Left ventricle myocardium inferior (tissue), 1 donor: ENCODE measurements around the gene FGF8. TPM values are rescaled to one million over a fixed set of nuclear protein-coding genes. Genes with fewer than 3 reads are reported as not detected.
"Not testable (repeated sequence)": the region's sequence is repeated elsewhere in the genome, so short reads cannot be mapped to it uniquely, and the experiment has no call there.

Experiments
- DNase-seq: peaks from one replicate; pipeline ENCODE4 v3.0.0-alpha.2; 2020
- H3K27ac ChIP-seq: fragments of 200-600 bp; replicated peaks from 2 replicates; pipeline ENCODE4 v1.8.0; 2021
- H3K27me3 ChIP-seq: fragments of 200-600 bp; 2 replicates; pipeline ENCODE4 v1.8.0; 2021; ENCODE audit warnings: low read depth
- H3K36me3 ChIP-seq: fragments of 200-600 bp; 2 replicates; pipeline ENCODE4 v1.8.0; 2021
- H3K4me1 ChIP-seq: fragments of 200-600 bp; 2 replicates; pipeline ENCODE4 v1.8.0; 2021
- H3K4me3 ChIP-seq: fragments of 200-600 bp; 2 replicates; pipeline ENCODE4 v1.8.0; 2021; ENCODE audit warnings: mild to moderate bottlenecking, moderate library complexity
- H3K9me3 ChIP-seq: fragments of 200-600 bp; replicated peaks from 2 replicates; pipeline ENCODE4 v1.8.0; 2021
- CTCF ChIP-seq: fragments of 200-600 bp; IDR thresholded peaks from 2 replicates; pipeline ENCODE4 v1.8.0; 2021; ENCODE audit warnings: antibody characterized with exemption, mild to moderate bottlenecking, borderline replicate concordance
- intact Hi-C: fragments of 100-400 bp; cut with micrococcal nuclease; formaldehyde crosslinking; loops from one replicate; pipeline ENCODE4 v1.11.0; 2022
- total RNA-seq: library from RNA; stranded (reverse); fragmentation: NEBNext Ultra II Directional; extraction: Animal tissue kit (Norgen Biotek cat#: 25700); gene quantifications from one replicate; pipeline ENCODE4 v1.2.1, GENCODE V29; 2021
- donor health status: DM: no; HTN: yes; CAD: no; lungs with severe emphysema.

FGF8 gene
- total RNA-seq, 1 donor from 2014 or later = not detected

- TF ChIP-seq CTCF = no peak
- H3K4me3 ChIP-seq = no peak overlapping the region
- no peak overlapping the region for H3K27ac ChIP-seq
- H3K36me3 ChIP-seq = peaks cover 98% of the 10 kb centered on the region
- H3K4me1 ChIP-seq = peaks cover 31% of the 10 kb centered on the region
- no peak for DNase-seq
- intact Hi-C loops = no loop called here
- no peaks in the 10 kb centered on the region for H3K27me3 ChIP-seq
- no peaks in the 10 kb centered on the region for H3K9me3 ChIP-seq
Measured at GRCh38 chr10:101807158-101807557, 31.2 kb upstream of the FGF8 start.

GRCh38 chr10:101803511-101803910 lies 27.6 kb upstream of the FGF8 start:
- intact Hi-C loops = no loop called here
- Histone ChIP-seq H3K27ac (no peak overlapping the region), H3K4me3 (no peak overlapping the region), H3K4me1 (peaks cover 31% of the 10 kb centered on the region), H3K9me3 (no peaks in the 10 kb centered on the region), H3K27me3 (no peaks in the 10 kb centered on the region), H3K36me3 (peaks cover 98% of the 10 kb centered on the region)
- no peak for DNase-seq
- TF ChIP-seq CTCF = no peak

GRCh38 chr10:101797403-101798059 lies 21.6 kb upstream of the FGF8 start:
- Histone ChIP-seq H3K27ac (no peak overlapping the region), H3K36me3 (peaks cover 100% of the 10 kb centered on the region), H3K4me3 (no peak overlapping the region), H3K4me1 (peaks cover 45% of the 10 kb centered on the region), H3K9me3 (no peaks in the 10 kb centered on the region), H3K27me3 (no peaks in the 10 kb centered on the region)
- DNase-seq = no peak
- TF ChIP-seq CTCF = no peak
- intact Hi-C loops = no loop called here

GRCh38 chr10:101793526-101793925 lies 17.6 kb upstream of the FGF8 start:
- DNase-seq = no peak
- intact Hi-C loops = no loop called here
- Histone ChIP-seq H3K36me3 (peaks cover 100% of the 10 kb centered on the region), H3K4me3 (no peak overlapping the region), H3K9me3 (no peaks in the 10 kb centered on the region), H3K27me3 (no peaks in the 10 kb centered on the region), H3K4me1 (peaks cover 15% of the 10 kb centered on the region), H3K27ac (no peak overlapping the region)
- no peak for TF ChIP-seq CTCF

- no peaks in the 10 kb centered on the region for H3K9me3 ChIP-seq
- no peak for DNase-seq
- no peak for TF ChIP-seq CTCF
- H3K4me3 ChIP-seq = no peak overlapping the region
- intact Hi-C loops = no loop called here
- no peaks in the 10 kb centered on the region for H3K27me3 ChIP-seq
- no peaks in the 10 kb centered on the region for H3K4me1 ChIP-seq
- no peak overlapping the region for H3K27ac ChIP-seq
- H3K36me3 ChIP-seq = peaks cover 100% of the 10 kb centered on the region
Measured at GRCh38 chr10:101789686-101790085, 13.8 kb upstream of the FGF8 start.

GRCh38 chr10:101789231-101789630 lies 13.3 kb upstream of the FGF8 start:
- H3K4me3 ChIP-seq, H3K9me3 ChIP-seq, DNase-seq, H3K27ac ChIP-seq, intact Hi-C loops, H3K27me3 ChIP-seq, H3K4me1 ChIP-seq: not testable (repeated sequence)
- peaks cover 98% of the 10 kb centered on the region for H3K36me3 ChIP-seq
